GM23248 (cell line): Measurements from ENCODE around the gene IGSF22.

Experiments used
- EZH2 ChIP-seq: fragments of 200-600 bp; sonication (generic); IDR thresholded peaks from 2 replicates; pipeline ENCODE4 v1.6.1; 2018; ENCODE audit warnings: antibody characterized with exemption, mild to moderate bottlenecking; ENCODE audit not compliant: insufficient read depth, poor library complexity, severe bottlenecking
- EZH2phosphoT487 ChIP-seq: fragments of 200-600 bp; sonication (generic); IDR thresholded peaks from 2 replicates; pipeline ENCODE4 v1.6.1; 2018; ENCODE audit warnings: antibody characterized with exemption, moderate library complexity, mild to moderate bottlenecking, low read depth; ENCODE audit not compliant: insufficient read depth

- TF ChIP-seq EZH2phosphoT487 (no peak), EZH2 (no peak)
These were observed 27.4 kb downstream of the IGSF22 start, which contains the start of gene TMEM86A for GRCh38 chr11:18698341-18699268.
